T-cell (primary cell): ENCODE results near the gene SPATS2L. TPM values are rescaled to one million over a fixed set of nuclear protein-coding genes. Genes with fewer than 3 reads are reported as not detected.

Source experiments
- ATAC-seq, 4 experiments: fragments of 200-7000 bp in 3 of 4; fragments of 150-1000 bp in 1 of 4; cut with Tn5 transposase; replicated peaks in 1 of 4; 1 replicate in 3 of 4; 2 replicates in 1 of 4; pipeline ENCODE4 v1.10.0; 2021; ENCODE audit warnings: moderate library complexity in 3 of 4, mild to moderate bottlenecking in 2 of 4, moderate number of reproducible peaks in 1 of 4
- CTCF ChIA-PET, 2 donors: fragments of 300-600 bp; sonication (Branson Sonifier 250); formaldehyde crosslinking; loops; one replicate each; lab custom pipeline; 2022; ENCODE audit warnings: antibody characterized with exemption in 2 of 2; lab: Charles Lee
- POLR2A ChIA-PET, 2 donors: fragments of 300-600 bp; sonication (Branson Sonifier 250); formaldehyde crosslinking; loops; one replicate each; lab custom pipeline; 2022; ENCODE audit warnings: antibody characterized with exemption in 2 of 2; lab: Charles Lee
- DNase-seq, 35 experiments: peaks; one replicate each; pipeline versions ENCODE4 v3.0.0 to v3.0.0-alpha.2; 2013 to 2023
- H3K27ac ChIP-seq: one replicate; pipeline ENCODE4 v1.5.1; 2013; ENCODE audit warnings: low read length
- H3K27me3 ChIP-seq, 2 experiments: replicated peaks in 1 of 2; 1 replicate in 1 of 2; 2 replicates in 1 of 2; pipeline versions ENCODE4 v1.6.1 to v1.7.0; 2013; ENCODE audit warnings: low read length in 1 of 2, mixed read lengths in 1 of 2; ENCODE audit not compliant: control insufficient read depth in 2 of 2, insufficient read depth in 2 of 2; ENCODE audit errors: extremely low read depth in 1 of 2
- H3K36me3 ChIP-seq, 2 donors: 1 replicate in 1 of 2; 2 replicates in 1 of 2; pipeline versions ENCODE4 v1.6.1 to v1.7.0; 2013; ENCODE audit warnings: low read length in 1 of 2; ENCODE audit not compliant: control insufficient read depth in 2 of 2, insufficient read depth in 1 of 2; ENCODE audit errors: extremely low read depth in 1 of 2
- H3K4me1 ChIP-seq, 2 experiments: 1 replicate in 1 of 2; 2 replicates in 1 of 2; pipeline versions ENCODE4 v1.6.1 to v1.7.0; 2013; ENCODE audit warnings: low read length in 2 of 2, mixed read lengths in 1 of 2; ENCODE audit not compliant: insufficient read depth in 2 of 2, control insufficient read depth in 1 of 2; ENCODE audit errors: extremely low read depth in 1 of 2
- H3K4me3 ChIP-seq, 2 donors: 1 replicate in 1 of 2; 2 replicates in 1 of 2; pipeline versions ENCODE4 v1.5.1 to v1.7.0; 2013; ENCODE audit warnings: mild to moderate bottlenecking in 2 of 2, low read length in 1 of 2, moderate library complexity in 1 of 2; ENCODE audit not compliant: control insufficient read depth in 1 of 2; ENCODE audit errors: extremely low read depth in 1 of 2
- H3K9me3 ChIP-seq: 2 replicates; pipeline ENCODE4 v1.7.0; 2013
- H3K27ac Mint-ChIP-seq, 2 donors: one replicate each; pipeline ENCODE4 v1.8.0; 2020 to 2021; ENCODE audit warnings: mild to moderate bottlenecking in 2 of 2, mixed read lengths in 2 of 2
- H3K27me3 Mint-ChIP-seq, 2 donors: one replicate each; pipeline ENCODE4 v1.8.0; 2021 to 2022; ENCODE audit warnings: mixed read lengths in 2 of 2
- H3K36me3 Mint-ChIP-seq: one replicate; pipeline ENCODE4 v1.8.0; 2021; ENCODE audit warnings: mixed read lengths
- H3K4me1 Mint-ChIP-seq, 3 donors: one replicate each; pipeline ENCODE4 v1.8.0; 2020 to 2022; ENCODE audit warnings: mixed read lengths in 3 of 3, mild to moderate bottlenecking in 1 of 3
- H3K4me3 Mint-ChIP-seq, 3 donors: one replicate each; pipeline ENCODE4 v1.8.0; 2020 to 2022; ENCODE audit warnings: mild to moderate bottlenecking in 3 of 3, mixed read lengths in 3 of 3, moderate library complexity in 3 of 3
- H3K9me3 Mint-ChIP-seq, 3 donors: one replicate each; pipeline ENCODE4 v1.8.0; 2020 to 2022; ENCODE audit warnings: mixed read lengths in 3 of 3
- WGBS: methylation state at CpG from one replicate; pipeline ENCODE4 v1.1.5; 2013; ENCODE audit warnings: missing lambda C conversion rate; ENCODE audit not compliant: insufficient coverage; 5-methylcytosine and 5-hydroxymethylcytosine counted together
- total RNA-seq, 35 experiments: library from RNA in 6 of 35; stranded (reverse) in 6 of 35; fragments of 120-200 nt in 1 of 35; gene quantifications; one replicate each; pipeline versions ENCODE4 v1.2.1 to v1.2.4 and lab custom pipeline; 2013 to 2026

The SPATS2L gene
- total RNA-seq, 5 donors from 2014 or later (not counting 1 experiment from before 2014, with no cell fraction given) = 5.4 to 9.3 (median 5.9) TPM

DNA sequence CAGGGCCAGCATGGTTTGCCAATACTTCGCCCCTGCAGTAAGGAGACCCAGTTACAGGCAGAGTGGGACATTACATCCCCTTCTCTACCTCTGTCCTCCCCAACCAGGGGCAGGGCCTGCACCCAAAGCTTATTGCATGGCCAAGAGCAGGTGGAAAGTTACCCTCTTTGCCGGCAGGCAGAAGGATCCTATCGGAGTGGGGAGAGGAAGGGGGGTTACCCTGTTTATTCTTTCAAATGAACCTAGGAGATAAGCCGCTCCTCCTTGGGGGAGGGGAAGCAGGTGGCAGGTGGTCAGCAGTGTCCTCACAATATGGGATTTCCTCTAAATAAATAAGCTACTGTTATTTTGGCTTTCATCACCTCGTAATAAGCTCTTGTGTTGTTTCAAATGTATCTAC, 53.9 kb downstream of the SPATS2L start:
- Mint-ChIP-seq H3K4me1 (no peaks in the 10 kb centered on the region), H3K9me3 (no peaks in the 10 kb centered on the region), H3K4me3 (no peak overlapping the region), H3K36me3 (no peaks in the 10 kb centered on the region), H3K27ac (no peak overlapping the region), H3K27me3 (peaks cover 3 to 4% of the 10 kb centered on the region in 2 donors)
- no peak overlapping the region for H3K27ac ChIP-seq
- ATAC-seq = no peak
- H3K36me3 ChIP-seq = no peaks in the 10 kb centered on the region
- POLR2A ChIA-PET = no interaction called here
- DNase-seq = no peak
- H3K9me3 ChIP-seq = no peaks in the 10 kb centered on the region
- no peaks in the 10 kb centered on the region for H3K4me1 ChIP-seq
- no peaks in the 10 kb centered on the region for H3K27me3 ChIP-seq
- no CpG with 5 or more reads among the region's 5 CpGs for WGBS
- CTCF ChIA-PET = no interaction called here
- no peak overlapping the region for H3K4me3 ChIP-seq

DNA sequence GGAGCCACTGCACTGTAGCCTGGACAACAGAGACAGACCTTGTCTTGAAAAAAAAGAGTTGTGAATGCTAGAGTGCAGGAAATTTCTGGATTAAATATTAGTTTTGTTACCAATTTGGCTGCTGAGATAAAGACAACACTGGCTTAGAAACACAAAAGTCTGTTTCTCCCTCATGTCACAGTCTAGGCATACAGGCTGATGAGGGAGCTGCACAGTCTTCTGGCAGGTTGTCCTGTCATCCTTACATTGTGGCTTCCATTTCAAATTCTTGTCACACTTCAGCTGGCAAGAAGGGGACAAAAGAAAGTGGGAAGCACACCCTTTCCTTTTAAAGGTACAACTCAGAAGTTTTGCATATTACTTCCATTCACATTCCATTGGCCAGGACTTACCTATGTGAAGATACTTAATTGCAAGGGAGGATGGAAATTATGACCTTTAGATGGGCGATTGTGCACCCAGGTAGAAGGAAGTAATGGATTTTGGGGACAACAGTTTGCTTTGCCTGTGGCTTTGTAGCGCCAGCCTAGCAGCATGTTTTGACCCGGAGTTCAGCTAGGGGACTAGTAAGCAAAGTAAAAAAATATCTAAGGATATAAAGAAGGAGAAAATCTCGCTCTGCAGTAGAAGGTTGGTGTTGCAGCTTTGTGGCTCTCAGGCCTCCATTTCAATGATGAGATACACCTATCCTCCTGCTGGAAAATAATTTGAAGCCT, 55.9 kb downstream of the SPATS2L start:
- WGBS = 83% methylated on average over 2 of the region's 4 CpGs
- H3K27me3 Mint-ChIP-seq = peaks cover 3 to 9% of the 10 kb centered on the region in 2 donors
- ATAC-seq (no peak), DNase-seq (no peak)
- ChIA-PET POLR2A (interaction anchor here in 1 of 2 donors (0.5 kb wide), 1 partner anchor 57 kb away, joined by 5 read pairs; no protein-coding TSS in a partner anchor), CTCF (no interaction called here)
- H3K9me3 Mint-ChIP-seq = no peaks in the 10 kb centered on the region
- H3K4me3 Mint-ChIP-seq = no peak overlapping the region
- Histone ChIP-seq H3K27ac (no peak overlapping the region), H3K9me3 (no peaks in the 10 kb centered on the region), H3K4me3 (no peak overlapping the region), H3K36me3 (no peaks in the 10 kb centered on the region), H3K4me1 (no peaks in the 10 kb centered on the region), H3K27me3 (no peaks in the 10 kb centered on the region)
- H3K27ac Mint-ChIP-seq = no peak overlapping the region
- H3K4me1 Mint-ChIP-seq = no peaks in the 10 kb centered on the region
- no peaks in the 10 kb centered on the region for H3K36me3 Mint-ChIP-seq

DNA sequence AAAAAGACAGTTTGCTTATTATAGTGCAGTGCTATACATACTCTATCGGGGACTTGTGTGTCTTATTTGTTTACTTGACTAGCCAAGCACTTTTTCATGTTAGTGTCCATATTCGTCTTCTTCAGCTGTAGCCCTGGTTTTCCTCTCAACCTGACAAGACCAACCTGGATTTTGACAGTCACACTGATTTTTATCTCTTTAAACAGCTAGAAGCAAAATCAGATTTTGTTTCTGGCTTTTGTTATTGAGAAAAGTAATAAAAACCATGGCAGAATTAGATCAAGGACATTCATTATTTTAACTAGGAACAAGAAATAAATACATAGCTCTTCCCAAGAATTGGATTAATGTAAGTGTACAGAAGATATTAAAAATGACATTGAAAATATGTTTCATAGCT, 56.8 kb downstream of the SPATS2L start:
- ATAC-seq = no peak
- Mint-ChIP-seq H3K4me3 (no peak overlapping the region), H3K27me3 (peaks cover 3 to 9% of the 10 kb centered on the region in 2 donors), H3K36me3 (no peaks in the 10 kb centered on the region), H3K27ac (no peak overlapping the region), H3K4me1 (no peaks in the 10 kb centered on the region), H3K9me3 (no peaks in the 10 kb centered on the region)
- Histone ChIP-seq H3K27me3 (no peaks in the 10 kb centered on the region), H3K36me3 (no peaks in the 10 kb centered on the region), H3K4me3 (no peak overlapping the region), H3K4me1 (no peaks in the 10 kb centered on the region), H3K9me3 (no peaks in the 10 kb centered on the region), H3K27ac (no peak overlapping the region)
- POLR2A ChIA-PET = interaction anchor here in 1 of 2 donors (0.5 kb wide), 1 partner anchor 43 kb away, joined by 3 read pairs; no protein-coding TSS in a partner anchor
- WGBS = 80% methylated on average over 1 of the region's 2 CpGs
- CTCF ChIA-PET = interaction anchor here (0.6 to 1.0 kb wide), 2 partner anchors 11 to 57 kb away, joined by 3 to 6 read pairs; no protein-coding TSS in a partner anchor
- DNase-seq = no peak

- no peak overlapping the region for H3K4me3 ChIP-seq
- no peak overlapping the region for H3K27ac ChIP-seq
- POLR2A ChIA-PET = interaction anchor here in 1 of 2 donors (0.5 kb wide), 1 partner anchor 42 kb away, joined by 3 read pairs; no protein-coding TSS in a partner anchor
- no peaks in the 10 kb centered on the region for H3K27me3 ChIP-seq
- no peaks in the 10 kb centered on the region for H3K4me1 ChIP-seq
- peaks cover 3 to 9% of the 10 kb centered on the region in 2 donors for H3K27me3 Mint-ChIP-seq
- H3K4me3 Mint-ChIP-seq = no peak overlapping the region
- no peak for DNase-seq
- no peak overlapping the region for H3K27ac Mint-ChIP-seq
- CTCF ChIA-PET = interaction anchor here (0.6 to 1.0 kb wide), 2 partner anchors 11 to 327 kb away, joined by 6 to 7 read pairs; no protein-coding TSS in a partner anchor
- no peaks in the 10 kb centered on the region for H3K9me3 ChIP-seq
- H3K4me1 Mint-ChIP-seq = no peaks in the 10 kb centered on the region
- H3K9me3 Mint-ChIP-seq = no peaks in the 10 kb centered on the region
- 65% methylated on average over 4 of the region's 7 CpGs for WGBS
- no peak for ATAC-seq
- H3K36me3 ChIP-seq = no peaks in the 10 kb centered on the region
- no peaks in the 10 kb centered on the region for H3K36me3 Mint-ChIP-seq
These were observed 57.6 kb downstream of the SPATS2L start for GRCh38 chr2:200364142-200364541.

GRCh38 chr2:200364620-200365019, 58.1 kb downstream of the SPATS2L start:
- ATAC-seq = no peak
- Mint-ChIP-seq H3K4me3 (no peak overlapping the region), H3K9me3 (no peaks in the 10 kb centered on the region), H3K4me1 (no peaks in the 10 kb centered on the region), H3K27ac (no peak overlapping the region), H3K36me3 (no peaks in the 10 kb centered on the region), H3K27me3 (peaks cover 3 to 9% of the 10 kb centered on the region in 2 donors)
- 87% methylated on average over 3 of the region's 3 CpGs for WGBS
- no peak for DNase-seq
- Histone ChIP-seq H3K4me3 (no peak overlapping the region), H3K9me3 (no peaks in the 10 kb centered on the region), H3K27ac (no peak overlapping the region), H3K36me3 (no peaks in the 10 kb centered on the region), H3K4me1 (no peaks in the 10 kb centered on the region), H3K27me3 (no peaks in the 10 kb centered on the region)
- CTCF ChIA-PET = interaction anchor here in 1 of 2 donors (0.6 kb wide), 1 partner anchor 327 kb away, joined by 7 read pairs; no protein-coding TSS in a partner anchor
- POLR2A ChIA-PET = no interaction called here

DNA sequence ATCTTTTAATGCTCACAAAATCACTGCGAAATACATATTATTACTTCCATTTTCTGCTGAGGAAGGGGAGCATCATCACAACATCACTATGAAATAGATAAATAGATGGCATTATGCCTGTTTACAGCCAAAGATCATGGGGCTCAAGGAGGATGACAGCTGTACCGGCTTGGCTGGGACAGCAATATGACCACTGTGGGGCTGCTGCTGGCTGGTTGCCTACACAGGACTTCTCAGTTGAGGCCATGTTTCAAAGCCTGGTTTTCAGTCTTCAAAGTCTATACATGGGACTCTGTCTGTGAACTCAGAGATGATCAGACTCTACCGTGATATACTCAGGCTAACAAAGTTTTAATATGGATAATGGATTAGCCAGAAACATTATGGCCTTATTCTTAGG, 58.7 kb downstream of the SPATS2L start:
- Mint-ChIP-seq H3K27me3 (peaks cover 3 to 9% of the 10 kb centered on the region in 2 donors), H3K9me3 (no peaks in the 10 kb centered on the region), H3K27ac (no peak overlapping the region), H3K4me3 (no peak overlapping the region), H3K36me3 (no peaks in the 10 kb centered on the region), H3K4me1 (no peaks in the 10 kb centered on the region)
- H3K4me3 ChIP-seq = no peak overlapping the region
- no peaks in the 10 kb centered on the region for H3K27me3 ChIP-seq
- WGBS = no CpG with 5 or more reads among the region's 3 CpGs
- POLR2A ChIA-PET = no interaction called here
- ATAC-seq = no peak
- no peaks in the 10 kb centered on the region for H3K4me1 ChIP-seq
- CTCF ChIA-PET = no interaction called here
- DNase-seq = no peak
- H3K9me3 ChIP-seq = no peaks in the 10 kb centered on the region
- no peaks in the 10 kb centered on the region for H3K36me3 ChIP-seq
- H3K27ac ChIP-seq = no peak overlapping the region
